Measurements from ENCODE around the gene PPIL1. TPM values are rescaled to one million over a fixed set of nuclear protein-coding genes. Genes with fewer than 3 reads are reported as not detected.
"Not testable (repeated sequence)": the region's sequence is repeated elsewhere in the genome, so short reads cannot be mapped to it uniquely, and the experiment has no call there.

The PPIL1 gene
- total and polyA plus RNA-seq, 4 donors = 9.6 to 33.7 (median 12.7) TPM

GRCh38 chr6:36893976-36894932 lies 19.7 kb upstream of the PPIL1 start:
- Histone ChIP-seq H3K9me3 (ENCODE audit: control insufficient read depth, low read length) (no peaks in the 10 kb centered on the region), H3K27ac (ENCODE audit: low read depth in 1 of 2, low read length in 2 of 2) (no peak overlapping the region), H3K4me1 (ENCODE audit: control insufficient read depth in 1 of 2, insufficient read depth in 2 of 2, low read length in 2 of 2) (no peaks in the 10 kb centered on the region), H3K36me3 (ENCODE audit: control insufficient read depth in 1 of 2, insufficient read depth in 2 of 2, low read length in 1 of 2) (peaks cover 0 to 3% of the 10 kb centered on the region in 2 donors), H3K4me3 (ENCODE audit: low read length in 2 of 2) (no peak overlapping the region), H3K27me3 (ENCODE audit: control insufficient read depth in 1 of 2, insufficient read depth in 2 of 2, low read length in 1 of 2) (no peaks in the 10 kb centered on the region)
- DNase-seq (no peak), ATAC-seq (ENCODE audit: low FRiP score) (no peak)
- intact Hi-C loops (cut with DNase I) = loop anchor here in 1 of 2 donors (5.0 kb wide), 1 partner anchor 103 kb away; no protein-coding TSS in a partner anchor
- 91 to 92% methylated on average over 8 of the region's 8 CpGs for WGBS, 2 donors

GRCh38 chr6:36891153-36891552 lies 16.6 kb upstream of the PPIL1 start:
- ATAC-seq (ENCODE audit: low FRiP score); H3K4me1 ChIP-seq (ENCODE audit: control insufficient read depth in 1 of 2, insufficient read depth in 2 of 2, low read length in 2 of 2); H3K27me3 ChIP-seq (ENCODE audit: control insufficient read depth in 1 of 2, insufficient read depth in 2 of 2, low read length in 1 of 2); H3K36me3 ChIP-seq (ENCODE audit: control insufficient read depth in 1 of 2, insufficient read depth in 2 of 2, low read length in 1 of 2); H3K9me3 ChIP-seq (ENCODE audit: control insufficient read depth, low read length); H3K4me3 ChIP-seq (ENCODE audit: low read length in 2 of 2); H3K27ac ChIP-seq (ENCODE audit: low read depth in 1 of 2, low read length in 2 of 2); DNase-seq: not testable (repeated sequence)
- intact Hi-C loops (cut with DNase I) = loop anchor here in 1 of 2 donors (5.0 kb wide), 1 partner anchor 106 kb away; no protein-coding TSS in a partner anchor
- WGBS, 2 donors = 98 to 100% methylated on average over 2 of the region's 2 CpGs

- H3K27ac ChIP-seq (ENCODE audit: low read depth in 1 of 2, low read length in 2 of 2) = no peak overlapping the region
- H3K9me3 ChIP-seq (ENCODE audit: control insufficient read depth, low read length) = no peaks in the 10 kb centered on the region
- 87 to 92% methylated on average over 3 of the region's 3 CpGs for WGBS, 2 donors
- H3K4me3 ChIP-seq (ENCODE audit: low read length in 2 of 2) = no peak overlapping the region
- intact Hi-C loops (cut with DNase I) = loop anchor here in 1 of 2 donors (5.0 kb wide), 1 partner anchor 107 kb away; no protein-coding TSS in a partner anchor
- H3K4me1 ChIP-seq (ENCODE audit: control insufficient read depth in 1 of 2, insufficient read depth in 2 of 2, low read length in 2 of 2) = peaks cover 0 to 2% of the 10 kb centered on the region in 2 donors
- no peaks in the 10 kb centered on the region for H3K36me3 ChIP-seq (ENCODE audit: control insufficient read depth in 1 of 2, insufficient read depth in 2 of 2, low read length in 1 of 2)
- ATAC-seq (ENCODE audit: low FRiP score) = no peak
- DNase-seq = no peak
- no peaks in the 10 kb centered on the region for H3K27me3 ChIP-seq (ENCODE audit: control insufficient read depth in 1 of 2, insufficient read depth in 2 of 2, low read length in 1 of 2)
Measured at GRCh38 chr6:36890112-36890663, 15.6 kb upstream of the PPIL1 start.

- Histone ChIP-seq H3K4me3 (ENCODE audit: low read length in 2 of 2) (no peak overlapping the region), H3K4me1 (ENCODE audit: control insufficient read depth in 1 of 2, insufficient read depth in 2 of 2, low read length in 2 of 2) (peaks cover 0 to 2% of the 10 kb centered on the region in 2 donors), H3K27me3 (ENCODE audit: control insufficient read depth in 1 of 2, insufficient read depth in 2 of 2, low read length in 1 of 2) (no peaks in the 10 kb centered on the region), H3K27ac (ENCODE audit: low read depth in 1 of 2, low read length in 2 of 2) (no peak overlapping the region), H3K36me3 (ENCODE audit: control insufficient read depth in 1 of 2, insufficient read depth in 2 of 2, low read length in 1 of 2) (no peaks in the 10 kb centered on the region), H3K9me3 (ENCODE audit: control insufficient read depth, low read length) (no peaks in the 10 kb centered on the region)
- DNase-seq (no peak), ATAC-seq (ENCODE audit: low FRiP score) (no peak)
- 48 to 52% methylated on average over 6 of the region's 6 CpGs for WGBS, 2 donors
- intact Hi-C loops (cut with DNase I) = loop anchor here (5.0 to 10.0 kb wide), 2 partner anchors 128 to 326 kb away; no protein-coding TSS in a partner anchor
Measured at GRCh38 chr6:36888654-36889481, 14.3 kb upstream of the PPIL1 start.

- intact Hi-C loops (cut with DNase I) = loop anchor here (5.0 to 10.0 kb wide), 2 partner anchors 129 to 327 kb away; no protein-coding TSS in a partner anchor
- Histone ChIP-seq H3K36me3 (ENCODE audit: control insufficient read depth in 1 of 2, insufficient read depth in 2 of 2, low read length in 1 of 2) (no peaks in the 10 kb centered on the region), H3K9me3 (ENCODE audit: control insufficient read depth, low read length) (no peaks in the 10 kb centered on the region), H3K27ac (ENCODE audit: low read depth in 1 of 2, low read length in 2 of 2) (no peak overlapping the region), H3K27me3 (ENCODE audit: control insufficient read depth in 1 of 2, insufficient read depth in 2 of 2, low read length in 1 of 2) (no peaks in the 10 kb centered on the region), H3K4me1 (ENCODE audit: control insufficient read depth in 1 of 2, insufficient read depth in 2 of 2, low read length in 2 of 2) (peaks cover 0 to 2% of the 10 kb centered on the region in 2 donors), H3K4me3 (ENCODE audit: low read length in 2 of 2) (no peak overlapping the region)
- DNase-seq (no peak), ATAC-seq (ENCODE audit: low FRiP score) (no peak)
- WGBS, 2 donors = 88 to 93% methylated on average over 7 of the region's 7 CpGs
Measured at GRCh38 chr6:36888115-36888643, 13.6 kb upstream of the PPIL1 start.

- Histone ChIP-seq H3K27ac (ENCODE audit: low read depth in 1 of 2, low read length in 2 of 2) (no peak overlapping the region), H3K4me3 (ENCODE audit: low read length in 2 of 2) (no peak overlapping the region), H3K27me3 (ENCODE audit: control insufficient read depth in 1 of 2, insufficient read depth in 2 of 2, low read length in 1 of 2) (no peaks in the 10 kb centered on the region), H3K36me3 (ENCODE audit: control insufficient read depth in 1 of 2, insufficient read depth in 2 of 2, low read length in 1 of 2) (no peaks in the 10 kb centered on the region), H3K4me1 (ENCODE audit: control insufficient read depth in 1 of 2, insufficient read depth in 2 of 2, low read length in 2 of 2) (peaks cover 0 to 2% of the 10 kb centered on the region in 2 donors), H3K9me3 (ENCODE audit: control insufficient read depth, low read length) (no peaks in the 10 kb centered on the region)
- WGBS, 2 donors = 57 to 61% methylated on average over 10 of the region's 10 CpGs
- DNase-seq (no peak), ATAC-seq (ENCODE audit: low FRiP score) (no peak)
- intact Hi-C loops (cut with DNase I) = loop anchor here (5.0 to 10.0 kb wide), 2 partner anchors 130 to 328 kb away; no protein-coding TSS in a partner anchor
Measured at GRCh38 chr6:36886950-36887618, 12.5 kb upstream of the PPIL1 start.

- intact Hi-C loops (cut with DNase I) = loop anchor here (1.0 to 10.0 kb wide), 4 partner anchors 95 to 329 kb away; no protein-coding TSS in a partner anchor
- WGBS, 2 donors = 2 to 3% methylated on average over 39 to 48 of the region's 48 CpGs
- H3K4me1 ChIP-seq (ENCODE audit: control insufficient read depth in 1 of 2, insufficient read depth in 2 of 2, low read length in 2 of 2) = peaks cover 0 to 2% of the 10 kb centered on the region in 2 donors
- H3K36me3 ChIP-seq (ENCODE audit: control insufficient read depth in 1 of 2, insufficient read depth in 2 of 2, low read length in 1 of 2) = no peaks in the 10 kb centered on the region
- no peaks in the 10 kb centered on the region for H3K9me3 ChIP-seq (ENCODE audit: control insufficient read depth, low read length)
- peak; percentile 99 for DNase-seq
- peak within 1 kb of the TSS; percentile 20 to 62 for H3K4me3 ChIP-seq (ENCODE audit: low read length in 2 of 2)
- H3K27me3 ChIP-seq (ENCODE audit: control insufficient read depth in 1 of 2, insufficient read depth in 2 of 2, low read length in 1 of 2) = no peaks in the 10 kb centered on the region
- ATAC-seq (ENCODE audit: low FRiP score) = peak; percentile 100
- peak within 1 kb of the TSS; percentile 57 to 91 for H3K27ac ChIP-seq (ENCODE audit: low read depth in 1 of 2, low read length in 2 of 2)
Measured at GRCh38 chr6:36885461-36886401, 11.1 kb upstream of the PPIL1 start, which contains the start of gene C6orf89. C6orf89 (plus strand) TSS chr6:36885952; CDS start chr6:36899445, 13,493 bp downstream.

All from aorta (tissue), 5 donors.